ENCODE results near the gene PCSK6.

Gene PCSK6

GRCh38 chr15:101389362-101389761 lies 100.1 kb downstream of the PCSK6 start:
- ATAC-seq = no peak
- TF ChIP-seq CSDC2 (CRISPR knock-in tag; IDR thresholded peaks at IDR 0.05) = no peak
- no peak for TF ChIP-seq ARNTL (CRISPR knock-in tag; IDR thresholded peaks at IDR 0.05; ENCODE audit: borderline replicate concordance, low read depth)
- TF ChIP-seq ZFP30 (CRISPR knock-in tag; IDR thresholded peaks at IDR 0.05) = no peak
- TF ChIP-seq ZNF70 (CRISPR knock-in tag; IDR thresholded peaks at IDR 0.05) = no peak
- TF ChIP-seq ESRRG (CRISPR knock-in tag; IDR thresholded peaks at IDR 0.05) = no peak
- TF ChIP-seq TOX (CRISPR knock-in tag; IDR thresholded peaks at IDR 0.05; ENCODE audit: borderline replicate concordance) = no peak
- TF ChIP-seq ISL1 (CRISPR knock-in tag; IDR thresholded peaks at IDR 0.05) = no peak
- TF ChIP-seq SNAI2 (CRISPR knock-in tag; IDR thresholded peaks at IDR 0.05) = no peak
- no peak for TF ChIP-seq ZNF8 (CRISPR knock-in tag; IDR thresholded peaks at IDR 0.05)
- TF ChIP-seq TCF4 (CRISPR knock-in tag; IDR thresholded peaks at IDR 0.05; ENCODE audit: borderline replicate concordance) = no peak
- TF ChIP-seq TSHZ2 (CRISPR knock-in tag; IDR thresholded peaks at IDR 0.05) = no peak
- TF ChIP-seq GLIS3 (CRISPR knock-in tag; IDR thresholded peaks at IDR 0.05) = no peak
- TF ChIP-seq ZC3H10 (CRISPR knock-in tag; IDR thresholded peaks at IDR 0.05) = no peak
- no peak for TF ChIP-seq PPARA (CRISPR knock-in tag; IDR thresholded peaks at IDR 0.05; ENCODE audit: borderline replicate concordance)
- no peak for TF ChIP-seq ZFP3 (CRISPR knock-in tag; IDR thresholded peaks at IDR 0.05)
- no peak for TF ChIP-seq CREB5 (CRISPR knock-in tag; IDR thresholded peaks at IDR 0.05; ENCODE audit: low read depth)

- TF ChIP-seq BACH2 (CRISPR knock-in tag; IDR thresholded peaks at IDR 0.05; ENCODE audit: borderline replicate concordance) = no peak
- no peak for TF ChIP-seq ESRRG (CRISPR knock-in tag; IDR thresholded peaks at IDR 0.05)
- no peak for TF ChIP-seq RARB (CRISPR knock-in tag; IDR thresholded peaks at IDR 0.05)
- no peak for TF ChIP-seq TCF4 (CRISPR knock-in tag; IDR thresholded peaks at IDR 0.05; ENCODE audit: borderline replicate concordance)
- no peak for TF ChIP-seq PPARA (CRISPR knock-in tag; IDR thresholded peaks at IDR 0.05; ENCODE audit: borderline replicate concordance)
- no peak for TF ChIP-seq SNAI2 (CRISPR knock-in tag; IDR thresholded peaks at IDR 0.05)
- TF ChIP-seq ZFP3 (CRISPR knock-in tag; IDR thresholded peaks at IDR 0.05) = no peak
- TF ChIP-seq ZNF565 (CRISPR knock-in tag; conservative IDR thresholded peaks at IDR 0.05; ENCODE audit: low read depth) = no peak
- no peak for TF ChIP-seq ZFP30 (CRISPR knock-in tag; IDR thresholded peaks at IDR 0.05)
- ATAC-seq = no peak
These were observed 101.5 kb downstream of the PCSK6 start for GRCh38 chr15:101388046-101388445.

- no peak for ATAC-seq
- TF ChIP-seq PATZ1 (CRISPR knock-in tag; IDR thresholded peaks at IDR 0.05; ENCODE audit: borderline replicate concordance) = no peak
- no peak for TF ChIP-seq ZNF565 (CRISPR knock-in tag; conservative IDR thresholded peaks at IDR 0.05; ENCODE audit: low read depth)
- TF ChIP-seq ARNTL (CRISPR knock-in tag; IDR thresholded peaks at IDR 0.05; ENCODE audit: borderline replicate concordance, low read depth) = no peak
- no peak for TF ChIP-seq OSR1 (CRISPR knock-in tag; IDR thresholded peaks at IDR 0.05)
- no peak for TF ChIP-seq ZNF70 (CRISPR knock-in tag; IDR thresholded peaks at IDR 0.05)
- TF ChIP-seq ZFP3 (CRISPR knock-in tag; IDR thresholded peaks at IDR 0.05) = no peak
- no peak for TF ChIP-seq CREB5 (CRISPR knock-in tag; IDR thresholded peaks at IDR 0.05; ENCODE audit: low read depth)
- no peak for TF ChIP-seq RARB (CRISPR knock-in tag; IDR thresholded peaks at IDR 0.05)
- TF ChIP-seq ZNF8 (CRISPR knock-in tag; IDR thresholded peaks at IDR 0.05) = no peak
- no peak for TF ChIP-seq BACH2 (CRISPR knock-in tag; IDR thresholded peaks at IDR 0.05; ENCODE audit: borderline replicate concordance)
- TF ChIP-seq TCF4 (CRISPR knock-in tag; IDR thresholded peaks at IDR 0.05; ENCODE audit: borderline replicate concordance) = no peak
- TF ChIP-seq PPARA (CRISPR knock-in tag; IDR thresholded peaks at IDR 0.05; ENCODE audit: borderline replicate concordance) = no peak
- TF ChIP-seq ZFP30 (CRISPR knock-in tag; IDR thresholded peaks at IDR 0.05) = no peak
- no peak for TF ChIP-seq ESRRG (CRISPR knock-in tag; IDR thresholded peaks at IDR 0.05)
- TF ChIP-seq ISL1 (CRISPR knock-in tag; IDR thresholded peaks at IDR 0.05) = no peak
These were observed 101.9 kb downstream of the PCSK6 start for GRCh38 chr15:101387574-101387973.

Measured in SK-N-SH treated with all-trans-retinoic acid at 6 μM for 48 hours (cell line).